Activated CD8-positive, alpha-beta T cell treated with anti-CD3 and anti-CD28 coated beads for 36 hours (primary cell): Measurements from ENCODE around the gene PALM. TPM values are rescaled to one million over a fixed set of nuclear protein-coding genes. Genes with fewer than 3 reads are reported as not detected.

Experiments used
- ATAC-seq: fragments of 200-7000 bp; cut with Tn5 transposase; one replicate; pipeline ENCODE4 v1.10.0; 2021; ENCODE audit warnings: mild to moderate bottlenecking, moderate library complexity
- CTCF ChIA-PET: fragments of 350-600 bp; sonication (Branson Sonifier 250); formaldehyde crosslinking; loops from one replicate; lab custom pipeline; 2021; ENCODE audit warnings: antibody characterized with exemption; lab: Charles Lee
- POLR2A ChIA-PET: fragments of 350-600 bp; sonication (Branson Sonifier 250); formaldehyde crosslinking; loops from one replicate; lab custom pipeline; 2021; ENCODE audit warnings: antibody characterized with exemption; lab: Charles Lee
- DNase-seq: peaks from one replicate; pipeline ENCODE4 v3.0.0-alpha.2; 2020
- H3K27ac Mint-ChIP-seq: one replicate; pipeline ENCODE4 v1.8.0; 2021; ENCODE audit warnings: mild to moderate bottlenecking, mixed read lengths
- H3K27me3 Mint-ChIP-seq: one replicate; pipeline ENCODE4 v1.8.0; 2021; ENCODE audit warnings: mixed read lengths
- H3K36me3 Mint-ChIP-seq: one replicate; pipeline ENCODE4 v1.8.0; 2021; ENCODE audit warnings: low read depth, mixed read lengths
- H3K4me1 Mint-ChIP-seq: one replicate; pipeline ENCODE4 v1.8.0; 2021; ENCODE audit warnings: low read depth, mixed read lengths
- H3K4me3 Mint-ChIP-seq: one replicate; pipeline ENCODE4 v1.8.0; 2021; ENCODE audit warnings: mild to moderate bottlenecking, moderate library complexity, mixed read lengths
- H3K9me3 Mint-ChIP-seq: one replicate; pipeline ENCODE4 v1.8.0; 2021; ENCODE audit warnings: mixed read lengths
- CTCF ChIP-seq: fragments of 200-600 bp; IDR thresholded peaks from one replicate; pipeline ENCODE4 v1.8.0; 2022; ENCODE audit warnings: antibody characterized with exemption, mild to moderate bottlenecking
- intact Hi-C: fragments of 100-400 bp; cut with micrococcal nuclease; formaldehyde crosslinking; loops from one replicate; pipeline ENCODE4 v1.10.0; 2022
- total RNA-seq, 2 experiments: library from RNA; stranded (reverse); gene quantifications; one replicate each; pipeline ENCODE4 v1.2.3, GENCODE V29; 2021

The PALM gene
- total RNA-seq, 2 experiments from 2014 or later: 0.22 to 0.36 TPM

DNA sequence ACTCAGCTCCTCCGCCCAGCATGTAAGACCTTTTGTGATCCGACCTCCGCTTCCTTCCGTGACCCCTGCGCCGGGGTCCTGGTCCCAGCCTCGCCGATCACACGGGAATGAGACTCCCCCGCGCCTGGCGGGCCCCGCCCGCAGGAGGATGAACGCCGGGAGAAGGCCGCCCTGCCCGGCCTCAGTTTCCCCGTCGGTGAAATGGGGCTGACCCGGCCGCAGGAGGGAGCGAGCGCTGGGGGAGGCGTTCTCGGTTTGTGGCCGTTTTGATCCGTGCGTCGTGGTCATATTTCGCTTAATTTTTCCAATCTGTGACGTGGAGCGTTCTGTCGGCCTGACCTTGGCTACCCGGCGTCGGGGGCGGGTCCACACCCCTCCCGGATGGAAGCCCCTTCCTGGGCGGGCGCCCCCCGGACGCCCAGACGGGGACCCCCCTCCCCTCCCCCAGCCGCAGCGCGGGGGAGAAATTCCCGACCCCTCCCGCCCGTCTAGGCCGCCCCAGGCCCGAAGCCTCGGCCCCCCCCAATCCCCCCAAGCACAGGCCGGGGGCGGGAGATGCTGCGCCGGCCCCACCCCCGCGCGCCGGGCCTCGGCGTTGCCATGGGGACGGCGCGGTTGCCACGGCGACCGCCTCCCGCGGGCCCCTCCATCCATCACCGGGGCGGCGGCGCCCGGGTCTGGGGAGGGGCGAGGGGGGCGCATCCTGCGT is 11.1 kb downstream of the PALM start:
- no peak for TF ChIP-seq CTCF
- Mint-ChIP-seq H3K27me3 (peaks cover 22% of the 10 kb centered on the region), H3K36me3 (no peaks in the 10 kb centered on the region), H3K4me1 (no peaks in the 10 kb centered on the region), H3K9me3 (peaks cover 3% of the 10 kb centered on the region), H3K4me3 (no peak overlapping the region), H3K27ac (no peak overlapping the region)
- intact Hi-C loops: no loop called here
- POLR2A ChIA-PET: no interaction called here
- CTCF ChIA-PET: no interaction called here
- DNase-seq: no peak
- no peak for ATAC-seq

GRCh38 chr19:720345-721160 is 11.8 kb downstream of the PALM start:
- H3K4me3 Mint-ChIP-seq: no peak overlapping the region
- no peak overlapping the region for H3K27ac Mint-ChIP-seq
- CTCF ChIA-PET: no interaction called here
- no peaks in the 10 kb centered on the region for H3K4me1 Mint-ChIP-seq
- intact Hi-C loops: no loop called here
- H3K27me3 Mint-ChIP-seq: peaks cover 20% of the 10 kb centered on the region
- H3K36me3 Mint-ChIP-seq: no peaks in the 10 kb centered on the region
- DNase-seq: no peak
- POLR2A ChIA-PET: no interaction called here
- H3K9me3 Mint-ChIP-seq: peaks cover 3% of the 10 kb centered on the region
- TF ChIP-seq CTCF: no peak
- ATAC-seq: no peak

DNA sequence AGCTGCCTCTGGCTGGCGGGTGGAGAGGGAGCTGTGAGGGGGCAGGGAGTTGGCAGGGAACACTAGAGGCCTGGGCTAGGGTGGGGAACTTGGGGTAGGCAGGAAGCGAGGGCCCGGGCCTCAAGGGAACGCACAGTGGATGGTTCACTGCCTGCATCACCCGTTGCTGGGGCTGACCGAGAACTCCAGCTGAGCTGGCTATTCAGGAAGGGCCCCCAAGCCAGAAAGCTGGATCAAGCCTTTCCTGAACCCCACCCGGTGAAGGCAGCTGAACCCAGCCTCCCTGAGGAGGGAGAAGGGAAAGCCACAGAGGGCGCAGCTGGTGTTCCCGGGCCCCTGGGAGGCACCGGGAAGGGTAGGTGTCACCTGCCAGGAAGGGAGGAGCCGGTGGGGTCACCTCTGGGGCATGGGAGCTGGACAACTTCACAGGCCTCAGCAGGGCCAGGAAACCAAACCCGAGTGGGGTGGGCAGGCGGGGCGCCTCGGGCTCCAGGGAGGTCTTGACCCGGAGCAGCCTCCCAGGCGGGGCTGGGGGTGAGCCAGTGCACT is 13.9 kb downstream of the PALM start:
- CTCF ChIA-PET: no interaction called here
- no peak for TF ChIP-seq CTCF
- Mint-ChIP-seq H3K27ac (no peak overlapping the region), H3K36me3 (no peaks in the 10 kb centered on the region), H3K9me3 (no peaks in the 10 kb centered on the region), H3K4me3 (no peak overlapping the region), H3K4me1 (no peaks in the 10 kb centered on the region), H3K27me3 (peaks cover 20% of the 10 kb centered on the region)
- ATAC-seq: no peak
- POLR2A ChIA-PET: no interaction called here
- no peak for DNase-seq
- intact Hi-C loops: no loop called here

GRCh38 chr19:723247-723646 is 14.5 kb downstream of the PALM start:
- intact Hi-C loops: no loop called here
- no peaks in the 10 kb centered on the region for H3K4me1 Mint-ChIP-seq
- ATAC-seq (no peak), DNase-seq (no peak)
- no peak overlapping the region for H3K27ac Mint-ChIP-seq
- no peaks in the 10 kb centered on the region for H3K9me3 Mint-ChIP-seq
- ChIA-PET CTCF (interaction anchor here (0.7 kb wide), 1 partner anchor 11 kb away, joined by 3 read pairs; no protein-coding TSS in a partner anchor), POLR2A (no interaction called here)
- H3K36me3 Mint-ChIP-seq: no peaks in the 10 kb centered on the region
- TF ChIP-seq CTCF: no peak
- H3K27me3 Mint-ChIP-seq: peaks cover 17% of the 10 kb centered on the region
- no peak overlapping the region for H3K4me3 Mint-ChIP-seq

- peaks cover 12% of the 10 kb centered on the region for H3K27me3 Mint-ChIP-seq
- TF ChIP-seq CTCF: no peak
- H3K9me3 Mint-ChIP-seq: no peaks in the 10 kb centered on the region
- no peaks in the 10 kb centered on the region for H3K4me1 Mint-ChIP-seq
- ATAC-seq: no peak
- DNase-seq: no peak
- no peak overlapping the region for H3K27ac Mint-ChIP-seq
- no peak overlapping the region for H3K4me3 Mint-ChIP-seq
- ChIA-PET POLR2A (no interaction called here), CTCF (interaction anchor here (0.7 kb wide), 1 partner anchor 10 kb away, joined by 3 read pairs; no protein-coding TSS in a partner anchor)
- intact Hi-C loops: no loop called here
- H3K36me3 Mint-ChIP-seq: no peaks in the 10 kb centered on the region
Measured at GRCh38 chr19:723714-724113, 15.0 kb downstream of the PALM start.
